ENCODE data around the gene TEX13A. TPM values are rescaled to one million over a fixed set of nuclear protein-coding genes. Genes with fewer than 3 reads are reported as not detected.

The TEX13A gene
- total RNA-seq, 4 donors from 2014 or later = not detected

DNA sequence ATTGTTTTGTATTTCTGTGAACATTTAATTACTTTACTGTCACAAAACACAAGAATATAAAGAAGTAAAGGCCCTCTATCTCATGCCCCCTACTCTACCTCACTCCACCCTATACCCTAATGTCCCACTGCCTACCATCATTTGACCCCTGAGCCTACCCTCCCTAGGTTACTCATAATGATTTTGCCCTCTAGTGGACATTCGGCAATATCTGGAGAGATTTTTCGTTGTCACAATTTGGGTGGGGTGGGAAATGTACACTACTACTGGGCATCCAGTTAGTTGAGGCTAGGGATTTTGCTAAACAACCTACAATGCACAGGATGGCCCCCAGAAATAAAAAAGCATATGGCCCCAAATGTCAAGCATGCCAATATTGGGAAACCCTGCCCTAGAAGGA is 10.2 kb downstream of the TEX13A start:
- peaks cover 0 to 21% of the 10 kb centered on the region in 2 donors for H3K27me3 ChIP-seq
- H3K9me3 ChIP-seq = no peaks in the 10 kb centered on the region
- H3K4me3 ChIP-seq = no peak overlapping the region
- no peak overlapping the region for H3K27ac ChIP-seq
- WGBS, 2 donors = 74 to 83% methylated on average over 2 of the region's 2 CpGs
- no peaks in the 10 kb centered on the region for H3K36me3 ChIP-seq
- TF ChIP-seq, protein P1, sequence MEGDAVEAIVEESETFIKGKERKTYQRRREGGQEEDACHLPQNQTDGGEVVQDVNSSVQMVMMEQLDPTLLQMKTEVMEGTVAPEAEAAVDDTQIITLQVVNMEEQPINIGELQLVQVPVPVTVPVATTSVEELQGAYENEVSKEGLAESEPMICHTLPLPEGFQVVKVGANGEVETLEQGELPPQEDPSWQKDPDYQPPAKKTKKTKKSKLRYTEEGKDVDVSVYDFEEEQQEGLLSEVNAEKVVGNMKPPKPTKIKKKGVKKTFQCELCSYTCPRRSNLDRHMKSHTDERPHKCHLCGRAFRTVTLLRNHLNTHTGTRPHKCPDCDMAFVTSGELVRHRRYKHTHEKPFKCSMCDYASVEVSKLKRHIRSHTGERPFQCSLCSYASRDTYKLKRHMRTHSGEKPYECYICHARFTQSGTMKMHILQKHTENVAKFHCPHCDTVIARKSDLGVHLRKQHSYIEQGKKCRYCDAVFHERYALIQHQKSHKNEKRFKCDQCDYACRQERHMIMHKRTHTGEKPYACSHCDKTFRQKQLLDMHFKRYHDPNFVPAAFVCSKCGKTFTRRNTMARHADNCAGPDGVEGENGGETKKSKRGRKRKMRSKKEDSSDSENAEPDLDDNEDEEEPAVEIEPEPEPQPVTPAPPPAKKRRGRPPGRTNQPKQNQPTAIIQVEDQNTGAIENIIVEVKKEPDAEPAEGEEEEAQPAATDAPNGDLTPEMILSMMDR (IDR thresholded peaks at IDR 0.05) = peak in 1 of 5 experiments; percentile 13
- TF ChIP-seq EP300 (IDR thresholded peaks at IDR 0.05) (no peak), POLR2A (IDR thresholded peaks at IDR 0.05) (no peak)
- no peak for DNase-seq (ENCODE audit: low spot score in 2 of 2)
- H3K4me1 ChIP-seq = no peaks in the 10 kb centered on the region

DNA sequence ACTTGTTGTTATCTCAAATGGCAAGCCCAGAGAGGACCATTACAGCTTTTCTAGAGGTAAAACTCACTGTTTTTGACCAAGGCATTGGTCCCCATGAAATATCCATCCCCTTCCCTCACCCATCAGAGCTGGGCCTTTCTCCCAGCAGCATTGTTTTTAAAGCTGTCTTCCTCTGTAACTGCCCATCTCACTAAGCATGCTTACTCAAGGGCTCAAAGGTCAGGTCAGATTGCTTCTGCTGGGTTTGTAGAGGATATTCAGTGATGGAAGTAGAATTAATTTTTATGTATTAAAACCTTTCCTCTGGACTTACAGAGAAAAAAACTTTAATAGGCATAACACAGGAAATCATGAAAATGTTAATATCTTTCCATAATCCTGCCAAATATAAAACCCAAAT is 11.1 kb downstream of the TEX13A start:
- no peaks in the 10 kb centered on the region for H3K4me1 ChIP-seq
- H3K9me3 ChIP-seq = no peaks in the 10 kb centered on the region
- peaks cover 0 to 21% of the 10 kb centered on the region in 2 donors for H3K27me3 ChIP-seq
- TF ChIP-seq POLR2A (IDR thresholded peaks at IDR 0.05) = no peak
- TF ChIP-seq, protein P1 (IDR thresholded peaks at IDR 0.05) = no peak
- no peak for TF ChIP-seq EP300 (IDR thresholded peaks at IDR 0.05)
- no peaks in the 10 kb centered on the region for H3K36me3 ChIP-seq
- no peak for DNase-seq (ENCODE audit: low spot score in 2 of 2)
- no peak overlapping the region for H3K27ac ChIP-seq
- H3K4me3 ChIP-seq = no peak overlapping the region

DNA sequence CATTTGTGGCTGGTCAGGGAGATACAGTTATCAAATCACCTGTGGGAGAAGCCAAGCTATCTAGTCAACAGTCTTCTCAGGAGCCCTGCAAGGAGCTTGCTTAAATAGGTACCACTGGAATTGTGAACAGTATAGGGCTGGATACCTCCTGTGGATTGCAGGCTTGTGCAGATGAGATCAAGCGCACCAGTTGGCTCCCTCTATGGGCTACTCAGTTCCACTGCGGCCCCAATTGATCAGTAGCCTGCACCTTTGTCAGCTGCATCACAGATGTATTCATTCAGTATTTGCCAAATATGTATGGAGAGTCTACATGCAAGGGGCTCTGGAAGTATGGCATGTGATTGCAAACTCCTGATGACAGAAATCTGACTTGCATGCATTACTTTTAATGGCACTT is 28.6 kb downstream of the TEX13A start:
- no peak overlapping the region for H3K27ac ChIP-seq
- no peaks in the 10 kb centered on the region for H3K4me1 ChIP-seq
- no peak for DNase-seq (ENCODE audit: low spot score in 2 of 2)
- peaks cover 0 to 22% of the 10 kb centered on the region in 2 donors for H3K27me3 ChIP-seq
- no peaks in the 10 kb centered on the region for H3K9me3 ChIP-seq
- H3K36me3 ChIP-seq = no peaks in the 10 kb centered on the region
- TF ChIP-seq, protein P1 (IDR thresholded peaks at IDR 0.05) = peak in 2 of 5 experiments; percentile 11 to 17
- no peak for TF ChIP-seq EP300 (IDR thresholded peaks at IDR 0.05)
- WGBS, 2 donors = 32 to 39% methylated on average over 2 of the region's 2 CpGs
- no peak overlapping the region for H3K4me3 ChIP-seq

DNA sequence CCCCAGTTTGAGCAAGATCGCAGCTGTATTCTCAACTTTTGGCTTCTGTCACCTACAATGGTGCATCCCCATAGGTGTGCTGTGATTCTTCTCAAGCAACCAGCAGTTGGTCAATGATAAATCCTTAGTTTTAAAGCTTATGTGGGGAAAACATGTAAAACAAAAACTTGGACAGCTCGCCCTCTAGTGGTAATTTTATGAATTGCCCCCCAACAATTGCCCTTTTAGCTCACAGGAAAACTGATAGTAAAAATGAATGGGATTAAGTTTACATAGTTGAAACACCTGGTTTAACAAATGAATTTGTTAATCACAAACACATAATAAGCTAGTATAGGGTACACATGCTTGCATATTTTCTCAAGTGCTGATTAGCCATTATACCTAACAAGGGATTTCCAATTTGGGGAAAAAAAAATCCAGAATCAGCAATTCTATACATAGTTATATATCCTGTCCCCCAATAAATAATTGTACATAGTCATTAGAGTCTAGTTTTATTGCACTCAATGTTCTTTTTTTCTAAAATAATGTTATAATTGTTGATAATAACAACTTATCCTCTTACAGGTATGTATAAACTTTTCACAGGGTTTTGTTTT is 30.1 kb downstream of the TEX13A start:
- Histone ChIP-seq H3K4me1 (no peaks in the 10 kb centered on the region), H3K36me3 (no peaks in the 10 kb centered on the region), H3K27me3 (peaks cover 0 to 21% of the 10 kb centered on the region in 2 donors), H3K4me3 (no peak overlapping the region), H3K27ac (no peak overlapping the region), H3K9me3 (no peaks in the 10 kb centered on the region)
- TF ChIP-seq, protein P1 (IDR thresholded peaks at IDR 0.05) = peak; percentile 53 to 90 (median 64)
- TF ChIP-seq EP300 (IDR thresholded peaks at IDR 0.05) (no peak), POLR2A (IDR thresholded peaks at IDR 0.05) (no peak)
- DNase-seq (ENCODE audit: low spot score in 2 of 2) = peak in 1 of 2 donors; percentile 7
- WGBS, 2 donors = 0 to 6% methylated on average over 2 of the region's 2 CpGs

DNA sequence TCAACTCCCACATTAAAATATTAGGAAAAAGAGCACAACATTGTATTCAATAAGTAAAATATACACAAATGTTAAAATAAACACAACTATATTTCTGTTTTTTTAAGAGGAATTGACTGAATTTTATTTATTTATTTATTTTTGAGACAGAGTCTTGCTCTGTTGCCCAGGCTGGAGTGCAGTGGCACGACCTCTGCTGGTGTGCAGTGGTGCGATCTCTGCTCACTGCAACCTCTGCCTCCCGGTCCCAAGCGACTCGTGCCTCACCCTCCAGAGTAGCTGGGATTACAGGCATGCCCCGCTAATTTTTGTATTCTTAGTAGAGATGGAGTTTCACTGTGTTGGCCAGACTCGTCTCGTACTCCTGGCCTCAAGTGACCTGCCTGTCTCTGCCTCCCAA is 31.4 kb downstream of the TEX13A start:
- Histone ChIP-seq H3K36me3 (no peaks in the 10 kb centered on the region), H3K4me3 (no peak overlapping the region), H3K9me3 (no peaks in the 10 kb centered on the region), H3K4me1 (no peaks in the 10 kb centered on the region), H3K27me3 (peaks cover 0 to 13% of the 10 kb centered on the region in 2 donors), H3K27ac (no peak overlapping the region)
- DNase-seq (ENCODE audit: low spot score in 2 of 2) = no peak
- 85 to 91% methylated on average over 8 of the region's 8 CpGs for WGBS, 2 donors
- TF ChIP-seq, protein P1 (IDR thresholded peaks at IDR 0.05) = no peak
- TF ChIP-seq EP300 (IDR thresholded peaks at IDR 0.05) = no peak
- TF ChIP-seq POLR2A (IDR thresholded peaks at IDR 0.05) = no peak
